Measurements from ENCODE around the gene AGBL4. TPM values are rescaled to one million over a fixed set of nuclear protein-coding genes. Genes with fewer than 3 reads are reported as not detected.

AGBL4 gene
- total and polyA plus RNA-seq, 2 of the 4 experiments (the other 2 are of a cell fraction) = not detected

DNA sequence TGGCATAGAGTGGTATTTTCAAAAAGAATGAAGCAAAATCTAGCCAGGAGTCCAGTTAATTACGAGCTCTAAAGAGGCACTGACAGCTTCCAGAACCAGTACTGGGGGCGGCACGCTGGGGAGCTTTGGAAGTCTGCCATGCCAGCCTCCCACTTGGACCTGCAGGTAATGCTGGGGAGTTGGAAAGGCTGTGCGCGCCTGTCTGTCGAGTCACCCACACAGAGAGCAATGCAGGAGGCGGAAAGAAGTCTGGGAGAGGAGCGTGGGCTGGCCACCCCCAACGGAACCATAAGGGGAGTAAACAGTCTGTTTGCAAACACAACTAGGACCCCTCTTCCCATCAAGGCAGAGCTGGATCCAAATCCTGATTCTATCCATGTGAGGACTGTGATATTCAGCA, 1331.5 kb downstream of the AGBL4 start:
- CTCF ChIA-PET = no interaction called here
- H3K23ac ChIP-seq (ENCODE audit: low read depth, low read length) = no peak overlapping the region
- POLR2A ChIA-PET (ENCODE audit: unreplicated experiment) = no interaction called here
- no peak overlapping the region for H3K4ac ChIP-seq (ENCODE audit: low read depth, low read length)
- no peak overlapping the region for H3K14ac ChIP-seq (replicated peaks; ENCODE audit: low read depth, low read length)
- no peaks in the 10 kb centered on the region for H3K36me3 ChIP-seq (ENCODE audit: control insufficient read depth, insufficient read depth, low read length)
- H3K9me1 ChIP-seq (ENCODE audit: insufficient read depth, low read length) = no peaks in the 10 kb centered on the region; the same call in 1 of the 2 replicates
- H2AK9ac ChIP-seq (replicated peaks; ENCODE audit: low read depth, low read length, poor library complexity) = no peak overlapping the region
- H3K18ac ChIP-seq (ENCODE audit: low read depth, low read length) = no peak overlapping the region
- H3K4me1 ChIP-seq (ENCODE audit: control insufficient read depth, insufficient read depth, low read length) = no peaks in the 10 kb centered on the region
- no peak overlapping the region for H2BK120ac ChIP-seq (ENCODE audit: low read depth, low read length)
- no peaks in the 10 kb centered on the region; the same call in 1 of the 2 replicates for H3K27me3 ChIP-seq (ENCODE audit: control insufficient read depth, insufficient read depth, low read length)
- ATAC-seq (ENCODE audit: low read depth) = no peak
- TF ChIP-seq POLR2A (IDR thresholded peaks at IDR 0.05; ENCODE audit: low read depth, low read length) (no peak), SMC3 (IDR thresholded peaks at IDR 0.05; ENCODE audit: low read depth, low read length) (no peak), CHD1 (IDR thresholded peaks at IDR 0.05; ENCODE audit: low read depth, low read length) (no peak), CEBPB (IDR thresholded peaks at IDR 0.05; ENCODE audit: low read depth, low read length) (no peak), RCOR1 (IDR thresholded peaks at IDR 0.05; ENCODE audit: insufficient replicate concordance, low read length) (no peak)
- TF ChIP-seq, protein P1, sequence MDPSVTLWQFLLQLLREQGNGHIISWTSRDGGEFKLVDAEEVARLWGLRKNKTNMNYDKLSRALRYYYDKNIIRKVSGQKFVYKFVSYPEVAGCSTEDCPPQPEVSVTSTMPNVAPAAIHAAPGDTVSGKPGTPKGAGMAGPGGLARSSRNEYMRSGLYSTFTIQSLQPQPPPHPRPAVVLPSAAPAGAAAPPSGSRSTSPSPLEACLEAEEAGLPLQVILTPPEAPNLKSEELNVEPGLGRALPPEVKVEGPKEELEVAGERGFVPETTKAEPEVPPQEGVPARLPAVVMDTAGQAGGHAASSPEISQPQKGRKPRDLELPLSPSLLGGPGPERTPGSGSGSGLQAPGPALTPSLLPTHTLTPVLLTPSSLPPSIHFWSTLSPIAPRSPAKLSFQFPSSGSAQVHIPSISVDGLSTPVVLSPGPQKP (IDR thresholded peaks at IDR 0.05; ENCODE audit: borderline replicate concordance, low read depth, low read length) = no peak
- no peak overlapping the region for H2AFZ ChIP-seq (replicated peaks; ENCODE audit: low read length, poor library complexity)
- no peak overlapping the region for H3K4me2 ChIP-seq (ENCODE audit: low read depth, low read length)
- 60% methylated on average over 1 of the region's 9 CpGs; no CpG with 5 or more reads in 1 of the 2 experiments for WGBS, 2 experiments (ENCODE audit: extremely low coverage in 2 of 2, insufficient read length in 1 of 2)
- dilution Hi-C loops (cut with HindIII; ENCODE audit: low sequenced_read_pairs, unreplicated experiment) (no loop called here), in situ Hi-C loops (cut with MboI; ENCODE audit: low sequenced_read_pairs) (loop anchor here (25.0 kb wide), 1 partner anchor 580 kb away; no protein-coding TSS in a partner anchor), intact Hi-C loops (cut with micrococcal nuclease) (no loop called here)
- H4K5ac ChIP-seq (ENCODE audit: low read depth, low read length) = no peak overlapping the region
- no peak overlapping the region for H2AK5ac ChIP-seq (ENCODE audit: low read depth, low read length)
- no peak overlapping the region for H2BK5ac ChIP-seq (ENCODE audit: low read depth, low read length, poor library complexity, severe bottlenecking)
- H3K4me3 ChIP-seq (ENCODE audit: insufficient read depth, low read depth, low read length) = no peak overlapping the region
- H2BK15ac ChIP-seq (ENCODE audit: low read depth, low read length) = no peak overlapping the region
- no peaks in the 10 kb centered on the region for H3K79me1 ChIP-seq (ENCODE audit: low read depth in 1 of 2, low read length in 2 of 2)
- no peaks in the 10 kb centered on the region for H4K20me1 ChIP-seq (ENCODE audit: insufficient read depth, low read length)
- no peak overlapping the region for H3K56ac ChIP-seq (ENCODE audit: extremely low read depth, insufficient read depth, low read length)
- no peak overlapping the region for H4K91ac ChIP-seq (ENCODE audit: insufficient read depth, low read depth, low read length)
- H3K9me3 ChIP-seq (ENCODE audit: control insufficient read depth, insufficient read depth, low read length) = no peaks in the 10 kb centered on the region
- BruUV-seq (replicated peaks) = no TSS peak
- H3K27ac ChIP-seq (ENCODE audit: insufficient read depth, low read length) = no peak overlapping the region
- H2BK20ac ChIP-seq (ENCODE audit: low read depth, low read length) = no peak overlapping the region
- H3K9ac ChIP-seq (ENCODE audit: low read depth, low read length) = no peak overlapping the region
- no peak overlapping the region for H4K8ac ChIP-seq (ENCODE audit: low read depth in 2 of 2, low read length in 2 of 2)
- no peak for DNase-seq
